ENCODE results near the gene PEAR1.

GRCh38 chr1:156849151-156849496, 44.4 kb upstream of the PEAR1 start:
- TF ChIP-seq, protein P1, sequence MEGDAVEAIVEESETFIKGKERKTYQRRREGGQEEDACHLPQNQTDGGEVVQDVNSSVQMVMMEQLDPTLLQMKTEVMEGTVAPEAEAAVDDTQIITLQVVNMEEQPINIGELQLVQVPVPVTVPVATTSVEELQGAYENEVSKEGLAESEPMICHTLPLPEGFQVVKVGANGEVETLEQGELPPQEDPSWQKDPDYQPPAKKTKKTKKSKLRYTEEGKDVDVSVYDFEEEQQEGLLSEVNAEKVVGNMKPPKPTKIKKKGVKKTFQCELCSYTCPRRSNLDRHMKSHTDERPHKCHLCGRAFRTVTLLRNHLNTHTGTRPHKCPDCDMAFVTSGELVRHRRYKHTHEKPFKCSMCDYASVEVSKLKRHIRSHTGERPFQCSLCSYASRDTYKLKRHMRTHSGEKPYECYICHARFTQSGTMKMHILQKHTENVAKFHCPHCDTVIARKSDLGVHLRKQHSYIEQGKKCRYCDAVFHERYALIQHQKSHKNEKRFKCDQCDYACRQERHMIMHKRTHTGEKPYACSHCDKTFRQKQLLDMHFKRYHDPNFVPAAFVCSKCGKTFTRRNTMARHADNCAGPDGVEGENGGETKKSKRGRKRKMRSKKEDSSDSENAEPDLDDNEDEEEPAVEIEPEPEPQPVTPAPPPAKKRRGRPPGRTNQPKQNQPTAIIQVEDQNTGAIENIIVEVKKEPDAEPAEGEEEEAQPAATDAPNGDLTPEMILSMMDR (IDR thresholded peaks at IDR 0.05; ENCODE audit: borderline replicate concordance, extremely low read depth, low read length, poor library complexity, severe bottlenecking), result no peak
- no peak for TF ChIP-seq EZH2 (IDR thresholded peaks at IDR 0.05; ENCODE audit: borderline replicate concordance, low read depth, low read length, severe bottlenecking)
